A673 (cell line): ENCODE results near the gene PCBP3.

Experiments used
- EZH2 ChIP-seq: fragments of 200-600 bp; sonication (generic); IDR thresholded peaks from 2 replicates; pipeline ENCODE4 v1.6.1; 2017; ENCODE audit warnings: borderline replicate concordance, low read depth, mild to moderate bottlenecking, mixed read lengths, antibody characterized with exemption, low read length; ENCODE audit not compliant: poor library complexity, severe bottlenecking
- TF ChIP-seq, protein P1 (sequence below): fragments of 300-800, 200-600 bp; sonication (generic); conservative IDR thresholded peaks from 2 replicates; pipeline ENCODE4 v1.5.1; 2017; ENCODE audit warnings: low read depth, mild to moderate bottlenecking, antibody characterized with exemption, low read length, moderate library complexity, mixed read lengths

DNA sequence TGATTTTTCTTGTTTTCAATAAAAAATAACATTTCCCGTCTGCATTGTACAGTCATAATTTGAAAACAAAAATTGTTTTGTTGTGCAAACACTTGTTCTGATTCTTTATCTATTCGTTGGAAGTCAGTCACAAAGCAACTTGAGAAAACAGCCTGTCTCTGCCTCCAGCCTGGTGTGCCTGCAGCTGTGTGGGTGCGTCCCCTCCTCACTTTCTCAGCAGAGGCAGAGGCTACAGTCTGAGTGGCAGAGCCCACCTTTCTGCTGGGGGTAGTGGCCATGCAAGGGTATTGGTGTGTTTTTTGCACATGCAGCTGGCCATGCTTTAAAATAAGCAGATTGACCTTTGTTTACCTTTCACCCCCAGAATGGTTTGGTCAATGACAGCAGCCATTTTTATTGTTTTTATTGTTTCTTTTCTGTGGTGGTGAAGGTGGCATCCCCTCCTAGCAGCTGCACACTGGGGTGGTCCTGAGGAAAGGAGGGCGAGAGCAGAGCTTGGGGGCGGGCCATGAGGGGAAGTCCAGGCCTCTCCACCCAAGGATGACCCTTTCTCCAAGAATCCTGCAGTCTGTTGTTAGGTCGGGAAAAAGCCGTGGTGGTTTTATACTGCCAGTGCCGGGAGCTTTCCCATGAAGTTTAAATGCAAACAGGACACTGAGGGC lies 159.6 kb downstream of the PCBP3 start:
- TF ChIP-seq, protein P1, sequence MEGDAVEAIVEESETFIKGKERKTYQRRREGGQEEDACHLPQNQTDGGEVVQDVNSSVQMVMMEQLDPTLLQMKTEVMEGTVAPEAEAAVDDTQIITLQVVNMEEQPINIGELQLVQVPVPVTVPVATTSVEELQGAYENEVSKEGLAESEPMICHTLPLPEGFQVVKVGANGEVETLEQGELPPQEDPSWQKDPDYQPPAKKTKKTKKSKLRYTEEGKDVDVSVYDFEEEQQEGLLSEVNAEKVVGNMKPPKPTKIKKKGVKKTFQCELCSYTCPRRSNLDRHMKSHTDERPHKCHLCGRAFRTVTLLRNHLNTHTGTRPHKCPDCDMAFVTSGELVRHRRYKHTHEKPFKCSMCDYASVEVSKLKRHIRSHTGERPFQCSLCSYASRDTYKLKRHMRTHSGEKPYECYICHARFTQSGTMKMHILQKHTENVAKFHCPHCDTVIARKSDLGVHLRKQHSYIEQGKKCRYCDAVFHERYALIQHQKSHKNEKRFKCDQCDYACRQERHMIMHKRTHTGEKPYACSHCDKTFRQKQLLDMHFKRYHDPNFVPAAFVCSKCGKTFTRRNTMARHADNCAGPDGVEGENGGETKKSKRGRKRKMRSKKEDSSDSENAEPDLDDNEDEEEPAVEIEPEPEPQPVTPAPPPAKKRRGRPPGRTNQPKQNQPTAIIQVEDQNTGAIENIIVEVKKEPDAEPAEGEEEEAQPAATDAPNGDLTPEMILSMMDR: no peak
- TF ChIP-seq EZH2: no peak
